MM.1S (cell line): ENCODE measurements around the gene PRKCH.

Source experiments
- DNase-seq: peaks from one replicate; pipeline ENCODE4 v3.0.0-alpha.2; 2015
- H2AFZ ChIP-seq: fragments of 300-600 bp; sonication (generic); 2 replicates; pipeline ENCODE4 v1.6.0; 2016; ENCODE audit warnings: antibody characterized with exemption, low read length
- H3F3A ChIP-seq: fragments of 300-600 bp; sonication (generic); 2 replicates; pipeline ENCODE4 v1.6.1; 2016; ENCODE audit warnings: mild to moderate bottlenecking, antibody characterized with exemption, low read length, moderate library complexity, mixed read lengths; ENCODE audit not compliant: insufficient read depth
- H3K27ac ChIP-seq: fragments of 300-600 bp; sonication (generic); 2 replicates; pipeline ENCODE4 v1.5.1; 2016; ENCODE audit warnings: mild to moderate bottlenecking, low read length
- H3K27me3 ChIP-seq: fragments of 300-600 bp; sonication (generic); replicated peaks from 2 replicates; pipeline ENCODE4 v1.6.0; 2016; ENCODE audit warnings: low read length; ENCODE audit not compliant: insufficient read depth
- H3K36me3 ChIP-seq: fragments of 300-600 bp; sonication (generic); replicated peaks from 2 replicates; pipeline ENCODE4 v1.6.1; 2016; ENCODE audit warnings: mild to moderate bottlenecking, low read length, mixed read lengths; ENCODE audit not compliant: insufficient read depth
- H3K4me1 ChIP-seq: fragments of 300-600 bp; sonication (generic); 2 replicates; pipeline ENCODE4 v1.6.1; 2016; ENCODE audit warnings: low read length, mixed read lengths
- H3K4me2 ChIP-seq: fragments of 300-600 bp; sonication (generic); 2 replicates; pipeline ENCODE4 v1.6.0; 2016; ENCODE audit warnings: low read depth, low read length
- H3K4me3 ChIP-seq: fragments of 300-600 bp; sonication (generic); 2 replicates; pipeline ENCODE4 v1.5.1; 2016; ENCODE audit warnings: low read length, mixed read lengths
- H3K79me2 ChIP-seq: fragments of 300-600 bp; sonication (generic); 2 replicates; pipeline ENCODE4 v1.6.1; 2016; ENCODE audit warnings: mixed run types, low read length, mixed read lengths
- H3K9ac ChIP-seq: fragments of 300-600 bp; sonication (generic); 2 replicates; pipeline ENCODE4 v1.6.1; 2016; ENCODE audit warnings: low read length, mixed read lengths
- H3K9me2 ChIP-seq: fragments of 300-600 bp; sonication (generic); replicated peaks from 2 replicates; pipeline ENCODE4 v1.6.1; 2016; ENCODE audit warnings: mild to moderate bottlenecking, low read length, mixed read lengths; ENCODE audit not compliant: insufficient read depth
- H3K9me3 ChIP-seq: fragments of 300-600 bp; sonication (generic); replicated peaks from 2 replicates; pipeline ENCODE4 v1.6.1; 2016; ENCODE audit warnings: mild to moderate bottlenecking, low read length, mixed read lengths; ENCODE audit not compliant: insufficient read depth
- H4K20me1 ChIP-seq: fragments of 300-600 bp; sonication (generic); 2 replicates; pipeline ENCODE4 v1.6.1; 2016; ENCODE audit warnings: mild to moderate bottlenecking, low read length, moderate library complexity, mixed read lengths; ENCODE audit not compliant: insufficient read depth
- EZH2 ChIP-seq: fragments of 300-600 bp; sonication (generic); optimal IDR thresholded peaks from 2 replicates; pipeline ENCODE3; 2017; ENCODE audit warnings: low read depth, mild to moderate bottlenecking, antibody characterized with exemption, low read length, mixed read lengths
- EZH2phosphoT487 ChIP-seq: fragments of 300-600 bp; sonication (generic); IDR thresholded peaks from 2 replicates; pipeline ENCODE4 v1.6.1; 2018; ENCODE audit warnings: antibody characterized with exemption, low read length
- TF ChIP-seq, protein P1 (sequence below): fragments of 300-600 bp; sonication (generic); IDR thresholded peaks from 2 replicates; pipeline ENCODE4 v1.5.1; 2016; ENCODE audit warnings: antibody characterized with exemption, low read length, mixed read lengths

PRKCH gene

DNA sequence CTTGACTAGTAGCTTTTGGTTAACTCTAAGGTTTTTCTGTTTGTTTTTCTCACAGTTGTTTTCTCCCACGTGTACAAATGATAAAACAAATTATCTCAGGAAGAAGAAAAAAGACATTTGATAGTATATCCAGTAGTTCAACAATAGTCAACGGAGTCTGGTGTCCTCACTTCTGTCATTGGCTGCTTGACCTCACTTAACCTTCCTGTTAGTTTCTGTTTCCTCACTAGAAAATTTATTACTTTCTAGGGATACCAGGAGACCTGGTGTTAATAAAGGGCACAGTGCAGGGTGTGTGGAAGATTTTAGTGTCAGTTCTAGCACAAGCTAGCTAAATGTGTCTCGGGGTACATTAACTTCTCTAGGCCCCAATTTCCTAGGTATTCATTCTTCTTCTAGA, 116.0 kb downstream of the PRKCH start:
- Histone ChIP-seq H3K9ac (no peak overlapping the region), H2AFZ (no peak overlapping the region), H3K4me2 (no peak overlapping the region), H3K27ac (no peak overlapping the region), H3K9me2 (no peaks in the 10 kb centered on the region), H3K27me3 (no peaks in the 10 kb centered on the region), H3K9me3 (no peaks in the 10 kb centered on the region), H4K20me1 (no peaks in the 10 kb centered on the region), H3K4me1 (0 out of 2 replicates have a peak, but pooled peaks cover 4% of the 10 kb centered on the region), H3K79me2 (no peaks in the 10 kb centered on the region), H3K4me3 (no peak overlapping the region), H3K36me3 (no peaks in the 10 kb centered on the region), H3F3A (no peaks in the 10 kb centered on the region)
- TF ChIP-seq EZH2phosphoT487 (no peak), EZH2 (no peak)
- TF ChIP-seq, protein P1, sequence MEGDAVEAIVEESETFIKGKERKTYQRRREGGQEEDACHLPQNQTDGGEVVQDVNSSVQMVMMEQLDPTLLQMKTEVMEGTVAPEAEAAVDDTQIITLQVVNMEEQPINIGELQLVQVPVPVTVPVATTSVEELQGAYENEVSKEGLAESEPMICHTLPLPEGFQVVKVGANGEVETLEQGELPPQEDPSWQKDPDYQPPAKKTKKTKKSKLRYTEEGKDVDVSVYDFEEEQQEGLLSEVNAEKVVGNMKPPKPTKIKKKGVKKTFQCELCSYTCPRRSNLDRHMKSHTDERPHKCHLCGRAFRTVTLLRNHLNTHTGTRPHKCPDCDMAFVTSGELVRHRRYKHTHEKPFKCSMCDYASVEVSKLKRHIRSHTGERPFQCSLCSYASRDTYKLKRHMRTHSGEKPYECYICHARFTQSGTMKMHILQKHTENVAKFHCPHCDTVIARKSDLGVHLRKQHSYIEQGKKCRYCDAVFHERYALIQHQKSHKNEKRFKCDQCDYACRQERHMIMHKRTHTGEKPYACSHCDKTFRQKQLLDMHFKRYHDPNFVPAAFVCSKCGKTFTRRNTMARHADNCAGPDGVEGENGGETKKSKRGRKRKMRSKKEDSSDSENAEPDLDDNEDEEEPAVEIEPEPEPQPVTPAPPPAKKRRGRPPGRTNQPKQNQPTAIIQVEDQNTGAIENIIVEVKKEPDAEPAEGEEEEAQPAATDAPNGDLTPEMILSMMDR: no peak
- no peak for DNase-seq

DNA sequence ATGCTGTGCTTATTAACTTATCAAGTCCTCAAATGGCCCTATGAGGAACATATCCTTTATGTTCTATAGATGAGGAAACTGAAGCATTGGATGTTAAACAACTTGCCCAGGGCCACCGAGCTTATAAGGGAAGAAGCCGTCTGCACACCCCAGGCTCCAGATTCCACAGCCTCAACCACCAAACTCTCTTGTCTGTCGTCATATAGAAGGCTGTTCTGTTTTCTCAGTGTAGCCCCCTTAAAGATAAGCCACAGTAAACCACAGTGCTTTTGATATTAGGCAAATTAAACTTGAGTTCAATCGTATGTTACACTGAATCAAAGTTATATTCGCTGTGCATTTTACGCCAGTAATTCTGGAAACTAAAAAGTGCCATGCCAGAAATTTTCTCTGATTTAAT, 116.7 kb downstream of the PRKCH start:
- TF ChIP-seq, protein P1: no peak
- no peak for TF ChIP-seq EZH2phosphoT487
- TF ChIP-seq EZH2: no peak
- DNase-seq: no peak
- Histone ChIP-seq H3K9me3 (no peaks in the 10 kb centered on the region), H3F3A (no peaks in the 10 kb centered on the region), H3K9ac (no peak overlapping the region), H3K27ac (no peak overlapping the region), H3K9me2 (no peaks in the 10 kb centered on the region), H2AFZ (no peak overlapping the region), H3K4me3 (no peak overlapping the region), H4K20me1 (no peaks in the 10 kb centered on the region), H3K79me2 (no peaks in the 10 kb centered on the region), H3K27me3 (no peaks in the 10 kb centered on the region), H3K4me2 (no peak overlapping the region), H3K36me3 (no peaks in the 10 kb centered on the region), H3K4me1 (0 out of 2 replicates have a peak, but pooled peaks cover 4% of the 10 kb centered on the region)

DNA sequence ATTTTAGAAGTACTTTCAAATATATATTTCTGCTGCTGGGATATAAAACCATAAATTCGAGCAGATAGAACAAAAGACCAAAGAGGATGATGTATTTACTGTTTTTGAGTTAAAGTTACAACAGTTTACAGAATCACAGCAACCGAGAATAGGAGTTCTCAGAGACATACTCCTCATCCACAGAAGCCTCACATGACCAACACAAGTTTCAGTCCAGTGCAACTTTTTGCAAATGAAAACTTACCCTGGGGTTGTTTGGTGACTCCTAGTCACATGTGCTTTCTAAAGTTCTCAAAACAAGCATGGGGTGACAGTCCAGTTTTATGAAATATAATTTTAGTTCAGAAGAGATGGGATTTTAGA, 117.1 kb downstream of the PRKCH start:
- Histone ChIP-seq H3K36me3 (no peaks in the 10 kb centered on the region), H3K9me2 (no peaks in the 10 kb centered on the region), H3K4me3 (no peak overlapping the region), H3K4me1 (0 out of 2 replicates have a peak, but pooled peaks cover 4% of the 10 kb centered on the region), H3K9ac (no peak overlapping the region), H3K4me2 (no peak overlapping the region), H3K27ac (no peak overlapping the region), H3K9me3 (no peaks in the 10 kb centered on the region), H3K27me3 (no peaks in the 10 kb centered on the region), H4K20me1 (no peaks in the 10 kb centered on the region), H2AFZ (no peak overlapping the region), H3K79me2 (no peaks in the 10 kb centered on the region), H3F3A (no peaks in the 10 kb centered on the region)
- no peak for DNase-seq
- TF ChIP-seq, protein P1: no peak
